HG03520 (cell line): ENCODE measurements around the gene PAX6.

ENCODE experiments used
- ATAC-seq: cut with Tn5 transposase; IDR thresholded peaks from one replicate; pipeline ENCODE4 v1.9.1; 2021; ENCODE audit warnings: mild to moderate bottlenecking, moderate library complexity; ENCODE audit not compliant: unreplicated experiment

Gene PAX6

DNA sequence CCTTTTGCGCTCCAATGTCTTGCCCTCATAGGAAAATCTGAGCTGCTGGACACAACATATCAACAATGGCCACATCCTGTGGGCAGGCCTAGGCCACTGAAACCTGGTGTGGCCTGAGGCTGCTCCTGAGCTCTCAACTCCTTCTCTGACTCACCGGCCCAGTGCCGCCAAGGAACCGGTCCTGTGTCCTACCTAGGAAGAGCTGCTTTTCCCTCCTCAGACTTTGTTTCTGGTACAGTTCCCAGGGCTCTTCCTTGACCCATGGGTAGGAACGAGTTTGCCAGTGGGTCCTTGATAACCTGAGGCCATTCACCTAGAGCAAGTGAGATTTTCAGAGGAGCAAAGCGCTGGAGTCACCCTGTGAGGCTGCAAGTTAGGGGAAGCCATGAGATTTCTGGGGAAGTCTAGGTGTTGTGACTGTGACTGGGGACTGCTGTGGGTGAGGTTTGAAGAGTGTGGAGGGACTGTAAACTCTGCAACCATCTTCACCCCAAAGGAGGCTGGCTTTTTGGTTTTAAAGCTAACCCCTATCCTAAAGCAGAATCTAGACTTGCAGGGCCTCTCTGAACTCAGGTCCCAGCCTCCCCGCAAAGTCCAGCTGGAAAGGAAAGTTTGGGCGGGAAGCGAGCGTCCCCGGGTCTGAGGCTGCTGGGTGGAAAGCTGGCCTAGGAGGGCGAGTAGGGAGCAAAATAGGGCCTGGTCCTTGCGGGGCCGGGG is 12.0 kb upstream of the PAX6 start:
- ATAC-seq: no peak

DNA sequence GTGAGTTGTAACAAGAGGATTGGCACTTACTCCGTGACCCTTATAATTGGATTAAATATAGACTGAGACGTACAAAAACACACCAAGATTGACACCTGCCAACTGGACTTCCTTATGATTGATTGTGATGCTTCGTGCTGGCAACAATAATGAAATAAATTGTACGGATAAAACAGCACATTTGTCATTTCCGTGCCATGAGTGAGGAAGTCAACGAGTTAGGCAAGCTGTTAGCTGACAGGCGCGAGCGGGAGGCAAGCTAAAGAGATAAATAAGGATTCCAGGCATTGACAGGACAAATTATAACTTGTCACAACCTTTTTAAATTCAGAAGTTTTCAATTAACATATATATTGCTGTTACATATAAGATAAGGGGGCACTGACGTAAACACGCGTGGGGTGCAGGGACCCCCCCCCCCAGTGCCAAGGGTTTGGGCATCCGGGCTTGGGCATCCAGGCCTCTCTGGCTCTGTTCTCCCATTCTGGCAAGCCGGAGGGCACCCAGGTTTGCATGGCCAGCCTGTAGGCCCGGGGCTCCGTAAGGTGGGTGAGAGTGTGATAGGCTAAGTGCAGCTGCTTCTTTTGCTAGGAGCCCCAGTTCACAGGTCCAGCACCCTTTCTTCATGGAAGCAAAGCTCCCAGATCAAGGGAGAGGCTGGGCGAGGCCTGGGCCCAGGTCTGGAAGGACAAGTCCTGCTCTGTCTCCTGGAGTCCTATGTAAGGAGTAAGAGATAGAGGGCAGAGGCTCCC is 11.2 kb upstream of the PAX6 start:
- no peak for ATAC-seq

DNA sequence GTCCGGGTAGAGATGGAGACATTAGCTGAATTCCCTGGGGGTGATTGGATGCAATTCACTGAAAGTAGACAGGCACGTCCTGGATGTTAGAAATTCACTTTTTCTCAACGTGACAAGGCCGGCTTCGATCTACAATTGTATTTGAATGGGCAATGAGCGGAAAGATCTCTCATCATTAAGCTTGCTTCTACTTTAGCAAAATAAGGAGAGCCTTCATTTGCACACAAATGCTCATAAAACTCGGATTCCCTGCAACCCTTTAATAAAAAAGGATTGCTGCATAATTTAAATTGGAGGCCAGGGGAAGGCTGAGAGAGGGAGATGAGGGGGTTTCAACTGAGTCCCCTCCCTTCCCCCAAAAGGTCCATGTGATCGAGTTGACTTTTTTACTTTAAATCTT is 10.6 kb upstream of the PAX6 start:
- no peak for ATAC-seq

DNA sequence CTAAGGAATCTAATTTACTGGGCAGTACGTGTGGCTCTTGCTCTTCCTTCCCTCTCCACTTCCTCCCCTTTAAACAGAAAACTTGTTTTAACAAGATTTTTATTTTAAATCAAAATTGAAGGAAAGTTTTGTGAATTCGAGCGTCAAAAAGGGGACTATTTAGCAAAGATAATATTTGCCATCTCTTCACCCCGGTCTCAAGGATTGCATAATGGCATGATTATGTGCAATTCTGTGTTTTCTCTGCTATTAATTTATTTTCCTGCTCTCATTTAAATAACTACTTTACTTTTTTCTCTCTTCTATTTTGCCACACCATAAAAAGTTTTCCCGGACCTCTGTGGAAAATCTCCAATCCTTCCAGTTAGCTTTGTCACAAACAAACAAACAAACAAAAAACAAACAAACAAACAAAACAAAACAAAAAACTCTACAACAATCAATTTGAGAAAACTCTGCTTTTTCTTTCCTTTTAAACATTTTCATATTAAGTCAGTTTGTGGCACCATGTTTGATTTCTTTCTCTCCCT is 10.2 kb upstream of the PAX6 start:
- no peak for ATAC-seq

DNA sequence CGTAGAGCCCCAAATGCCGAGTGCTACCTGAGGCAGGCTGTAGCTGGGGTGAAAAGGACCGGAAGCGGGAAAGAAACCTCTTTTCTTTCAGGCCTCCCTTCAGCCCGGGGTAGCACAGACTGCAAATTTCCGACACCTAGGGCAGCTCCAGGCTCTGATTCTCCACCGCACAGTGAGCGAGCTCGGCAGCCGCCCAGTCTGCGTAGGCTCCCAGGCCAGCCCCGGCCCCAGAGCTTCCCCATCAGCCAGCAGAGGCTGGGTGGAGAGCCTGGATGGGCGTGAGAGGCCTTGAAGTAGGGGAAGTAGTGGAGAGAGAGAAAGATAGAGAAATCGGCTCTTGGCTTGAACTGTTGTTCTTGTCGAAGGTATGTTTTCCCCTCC is 9.3 kb upstream of the PAX6 start:
- no peak for ATAC-seq

DNA sequence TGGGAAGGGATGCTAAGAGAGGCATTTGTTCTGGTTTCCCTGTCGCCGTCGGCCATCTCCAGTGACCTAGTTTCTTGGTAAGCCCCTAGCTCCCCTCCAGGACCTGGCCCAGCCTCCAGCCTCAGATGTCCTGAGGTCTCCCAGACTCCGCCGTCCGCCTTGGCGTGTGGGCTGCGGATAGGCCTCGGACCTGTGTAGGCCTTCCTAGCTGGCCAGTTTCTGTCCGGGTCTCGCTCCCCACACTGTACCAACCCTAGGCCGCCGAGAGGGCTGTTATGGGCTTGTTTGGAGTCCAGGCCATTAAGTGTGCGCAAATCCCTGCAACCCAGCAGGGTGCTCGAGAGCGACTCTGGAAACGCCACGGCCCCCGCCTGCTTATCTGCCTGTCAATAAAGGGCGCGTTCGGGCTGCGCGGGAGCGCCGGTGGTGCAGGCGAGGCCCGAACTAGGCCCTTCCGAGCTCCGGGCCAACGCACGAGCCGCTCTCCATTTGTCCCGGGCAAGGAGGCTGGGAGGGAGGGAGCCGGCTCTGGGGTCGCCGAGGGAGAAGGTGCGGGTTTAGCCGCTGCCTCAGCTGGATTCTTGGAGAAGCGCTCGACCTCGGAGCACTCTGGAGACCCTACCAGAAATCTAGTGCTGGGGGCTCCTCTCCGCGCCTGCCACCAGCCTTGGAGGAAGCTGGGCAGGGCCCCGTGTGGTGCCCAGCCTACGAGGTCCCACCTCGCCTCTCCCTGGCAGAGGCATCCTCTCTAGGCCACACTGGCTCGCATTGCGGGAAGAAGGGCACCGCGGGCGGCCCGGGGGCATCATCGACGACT is 8.7 kb upstream of the PAX6 start:
- no peak for ATAC-seq

DNA sequence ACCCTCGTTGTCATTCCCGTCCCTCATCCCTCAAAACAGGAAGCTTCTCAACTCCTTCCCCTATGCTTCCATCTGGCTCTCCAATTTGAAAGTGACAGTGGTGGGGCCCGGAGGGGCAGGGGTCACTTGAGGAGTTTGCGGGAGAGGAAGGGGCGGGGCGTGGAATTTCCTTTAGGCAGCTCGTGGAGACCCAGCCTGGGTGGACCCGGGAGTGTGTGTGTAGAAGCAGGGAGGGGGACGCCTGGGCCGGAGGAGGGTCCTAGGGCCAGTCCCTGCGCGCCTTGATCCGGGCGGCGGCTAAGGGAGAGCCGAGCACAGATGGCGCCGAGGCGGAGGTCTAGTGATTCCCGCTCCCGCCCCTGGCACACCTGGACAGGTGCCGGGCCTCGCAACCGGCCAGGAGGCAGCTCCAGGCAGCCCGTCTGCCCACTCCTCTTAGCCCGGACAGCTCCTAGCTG is 7.8 kb upstream of the PAX6 start:
- no peak for ATAC-seq

DNA sequence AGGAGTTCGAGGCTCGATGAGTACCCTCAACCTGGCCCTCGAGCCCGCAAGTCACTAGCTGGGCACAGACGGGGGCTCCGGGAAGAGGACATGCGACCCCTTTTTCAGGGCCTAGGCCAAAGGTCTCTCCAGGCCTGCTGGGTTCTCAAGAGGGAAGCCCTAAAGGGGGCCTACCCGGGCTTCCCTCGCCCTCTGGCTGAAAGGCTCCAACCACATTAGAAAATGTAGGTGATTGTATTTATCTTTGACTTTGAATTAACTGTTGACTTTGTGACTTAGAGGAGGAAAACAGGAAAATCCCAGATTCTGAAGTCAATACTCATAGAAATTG is 7.3 kb upstream of the PAX6 start:
- ATAC-seq: no peak

DNA sequence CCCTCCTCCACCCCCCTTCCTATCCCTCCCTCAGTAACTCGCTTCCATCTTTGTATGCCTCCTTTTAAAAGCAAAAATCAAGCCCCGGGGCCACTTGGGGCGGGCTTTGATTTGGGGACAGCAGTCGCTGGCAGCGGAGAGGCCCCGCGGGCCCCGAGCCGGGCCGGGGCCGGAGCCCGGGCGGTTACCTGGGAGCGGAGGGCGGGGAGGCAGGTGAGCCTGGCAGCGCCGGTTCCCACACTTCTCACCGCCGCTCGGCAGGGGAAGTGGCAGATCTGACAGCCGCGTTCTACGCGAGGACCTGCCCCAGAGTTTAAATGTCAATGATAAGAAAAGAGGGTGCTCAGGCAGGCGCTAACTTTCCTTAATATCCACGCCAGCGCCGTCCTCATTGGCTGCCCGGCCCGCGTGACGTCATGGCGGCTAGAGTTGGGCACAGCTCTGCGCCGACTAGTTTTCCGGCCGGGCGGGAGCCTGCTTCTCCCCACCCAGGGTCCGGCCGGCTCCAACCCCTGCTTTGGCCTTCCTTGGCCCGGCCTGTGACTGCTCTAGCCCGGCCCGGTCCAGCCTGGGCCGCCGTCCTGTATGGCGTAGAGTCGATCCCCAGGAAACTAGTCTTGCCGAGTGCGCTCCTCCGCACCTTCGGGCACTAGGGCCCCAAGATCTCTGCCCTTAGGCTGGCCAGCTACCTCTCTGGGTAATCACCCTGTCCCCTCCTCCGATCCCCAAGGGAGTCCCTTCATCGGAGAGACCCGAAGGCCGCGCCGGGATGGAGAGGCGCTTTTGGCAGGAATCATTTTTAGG is 6.7 kb upstream of the PAX6 start:
- ATAC-seq: no peak

DNA sequence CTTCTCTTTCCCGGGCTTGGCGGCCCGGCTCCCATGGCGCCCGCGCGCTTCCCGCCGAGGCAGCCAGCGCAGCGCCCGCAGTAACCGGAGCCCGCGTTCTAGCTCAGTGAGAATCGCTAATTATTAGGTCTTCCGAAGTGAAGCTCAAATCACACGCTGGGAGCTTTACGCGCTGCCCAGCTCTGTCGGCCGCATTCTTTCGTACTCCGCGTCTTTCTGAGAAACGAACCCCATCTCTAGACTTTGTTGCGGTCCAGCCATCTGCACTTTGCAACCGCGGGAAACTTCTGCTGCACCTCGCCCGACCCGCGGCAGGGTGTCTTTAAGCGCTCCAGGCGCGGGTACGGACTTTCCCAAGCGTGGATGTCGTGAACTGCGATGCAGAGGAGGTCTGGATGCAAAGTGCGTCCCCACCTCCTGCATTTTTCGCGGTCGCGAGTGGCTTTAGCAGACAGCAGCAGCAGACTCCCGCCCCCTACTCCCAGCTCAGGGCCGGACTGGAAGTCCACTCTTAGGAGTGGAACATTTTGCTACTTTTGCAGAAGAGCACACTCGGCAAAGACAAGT is 6.0 kb upstream of the PAX6 start:
- no peak for ATAC-seq

DNA sequence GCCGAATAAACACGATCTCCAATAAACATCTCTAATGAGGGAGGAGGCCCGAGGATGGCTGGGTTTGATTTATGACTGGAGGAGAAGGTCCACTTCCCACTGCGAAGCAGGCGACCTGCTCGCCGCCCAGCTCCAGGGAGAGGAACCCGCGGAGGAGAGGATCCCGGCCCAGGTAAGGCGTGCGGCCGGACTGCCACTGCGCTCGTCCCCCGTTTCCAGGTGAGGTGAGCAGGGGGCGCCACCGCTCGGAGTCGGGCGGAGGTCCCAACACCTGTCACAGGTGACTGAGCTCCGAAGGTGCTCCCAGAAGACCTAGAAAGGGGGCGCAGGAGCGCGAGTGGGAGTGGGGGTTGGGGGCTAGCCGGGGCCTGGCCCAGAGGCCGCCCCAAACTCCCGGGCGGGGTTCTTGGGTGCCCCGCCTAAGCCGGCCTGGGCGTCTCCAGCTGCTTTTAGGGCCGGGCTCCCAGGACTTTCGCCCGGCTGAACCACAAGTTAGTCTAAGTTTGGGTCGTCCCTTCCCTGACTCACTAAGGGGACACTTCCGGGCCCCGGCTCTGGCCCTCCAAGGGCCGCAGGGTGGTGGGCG is 5.4 kb upstream of the PAX6 start:
- ATAC-seq: no peak

DNA sequence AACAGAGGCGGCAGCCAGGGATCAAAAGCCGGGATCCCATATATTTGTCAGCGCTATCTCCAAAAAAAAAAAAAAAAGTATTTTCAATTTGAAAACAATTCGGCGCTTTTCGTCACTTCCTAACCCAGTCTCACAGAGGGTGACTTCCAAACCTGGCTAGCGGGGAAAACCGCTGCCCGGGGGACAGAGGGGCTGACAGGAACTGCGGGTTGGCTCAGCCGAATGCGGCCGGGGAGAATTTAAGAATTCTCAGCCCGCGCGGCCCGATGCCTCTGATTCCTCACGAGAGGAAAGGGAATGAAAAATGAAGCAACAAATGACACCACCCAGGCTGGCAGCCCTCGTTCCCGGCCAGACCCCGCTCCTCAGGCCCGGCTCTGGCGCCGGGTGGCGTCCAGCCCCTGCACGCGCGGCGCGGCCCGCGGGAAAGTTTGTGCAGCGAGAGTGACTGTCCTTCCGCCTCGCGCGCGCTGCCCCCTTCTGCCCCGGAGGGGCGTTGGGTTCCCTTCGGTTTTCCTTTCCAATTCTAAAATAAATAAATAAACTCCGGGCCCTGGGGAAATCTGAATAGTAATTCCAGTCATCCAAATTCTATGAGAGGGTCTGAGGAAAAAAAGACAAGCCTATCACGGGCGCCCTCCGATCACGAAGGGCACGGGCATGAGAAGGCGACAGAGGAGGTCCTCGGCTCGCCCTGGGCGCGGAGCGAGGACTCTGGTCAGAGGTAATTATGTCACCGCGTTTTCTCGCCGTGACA is 4.8 kb upstream of the PAX6 start:
- ATAC-seq: no peak

DNA sequence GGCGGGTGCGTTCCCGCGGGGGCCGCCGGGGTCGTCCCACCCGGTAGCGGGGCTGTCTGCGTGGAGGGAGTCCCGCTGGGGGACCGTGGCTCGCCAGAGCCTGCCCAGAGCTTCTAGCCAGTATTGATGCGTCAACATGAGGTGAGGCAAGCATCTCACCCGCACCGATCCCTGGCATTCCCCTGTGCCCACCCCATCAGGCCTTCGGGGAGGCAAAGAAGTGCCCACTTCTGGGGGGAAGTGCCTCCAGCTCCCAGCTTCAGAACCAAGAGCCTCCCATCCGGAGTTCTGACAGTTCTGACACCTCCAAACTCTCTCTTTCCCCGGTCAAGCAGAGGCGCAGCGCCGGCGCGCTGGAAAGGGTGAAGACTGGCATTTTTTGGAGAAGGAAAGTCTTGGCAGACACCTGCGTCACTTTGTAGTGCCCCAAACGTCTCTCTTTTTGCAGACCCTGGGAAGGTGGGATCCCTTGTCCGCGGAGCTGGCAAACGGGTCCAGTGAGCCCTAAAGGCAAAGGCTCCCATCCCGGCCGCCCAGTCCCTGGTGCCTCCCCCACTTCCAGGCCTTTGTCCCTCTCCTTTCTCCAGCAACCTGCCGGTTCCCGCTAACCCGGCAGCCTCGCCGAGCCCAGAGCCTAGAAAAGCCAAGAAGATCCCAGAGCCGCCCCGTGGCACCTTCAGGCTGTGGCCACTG is 3.2 kb upstream of the PAX6 start:
- ATAC-seq: no peak

DNA sequence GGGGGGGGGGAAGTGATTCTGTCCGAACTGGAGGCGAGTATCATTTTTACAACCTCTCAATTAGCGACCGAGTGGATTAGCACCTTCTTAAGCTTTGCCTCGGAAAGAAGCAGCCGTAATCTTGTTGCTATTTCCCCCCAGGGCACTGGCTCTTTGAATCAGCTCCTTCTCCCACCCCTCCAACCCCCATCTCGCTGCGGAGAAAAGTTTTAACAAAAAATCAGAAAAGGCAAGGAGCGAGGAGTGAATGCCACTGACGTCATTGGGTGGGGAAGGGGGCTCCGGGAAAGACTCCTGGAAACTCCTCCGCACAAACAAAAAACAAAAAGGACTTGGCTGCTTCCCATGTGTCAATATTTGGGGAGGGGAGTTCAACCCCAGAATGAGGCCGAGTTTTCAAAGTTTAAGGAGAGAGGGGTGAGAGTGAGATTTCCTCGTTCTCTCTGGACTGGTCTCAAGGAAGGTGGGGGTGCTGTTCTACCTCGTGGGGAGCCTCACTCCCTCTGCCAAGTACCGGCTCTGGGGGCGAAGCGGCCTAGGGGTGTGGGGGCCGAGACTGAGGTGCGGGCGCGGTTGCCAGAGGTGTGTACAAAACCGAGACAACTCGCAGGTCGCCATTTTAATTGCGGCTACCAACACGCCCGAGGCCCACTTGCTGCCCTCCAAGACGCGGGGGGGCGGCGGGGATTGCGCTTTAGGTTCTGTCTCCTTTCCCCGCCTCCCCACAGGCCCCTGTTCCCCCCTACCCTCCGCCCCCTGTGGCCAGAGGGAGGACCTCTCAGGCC is 2.5 kb upstream of the PAX6 start:
- ATAC-seq: no peak

DNA sequence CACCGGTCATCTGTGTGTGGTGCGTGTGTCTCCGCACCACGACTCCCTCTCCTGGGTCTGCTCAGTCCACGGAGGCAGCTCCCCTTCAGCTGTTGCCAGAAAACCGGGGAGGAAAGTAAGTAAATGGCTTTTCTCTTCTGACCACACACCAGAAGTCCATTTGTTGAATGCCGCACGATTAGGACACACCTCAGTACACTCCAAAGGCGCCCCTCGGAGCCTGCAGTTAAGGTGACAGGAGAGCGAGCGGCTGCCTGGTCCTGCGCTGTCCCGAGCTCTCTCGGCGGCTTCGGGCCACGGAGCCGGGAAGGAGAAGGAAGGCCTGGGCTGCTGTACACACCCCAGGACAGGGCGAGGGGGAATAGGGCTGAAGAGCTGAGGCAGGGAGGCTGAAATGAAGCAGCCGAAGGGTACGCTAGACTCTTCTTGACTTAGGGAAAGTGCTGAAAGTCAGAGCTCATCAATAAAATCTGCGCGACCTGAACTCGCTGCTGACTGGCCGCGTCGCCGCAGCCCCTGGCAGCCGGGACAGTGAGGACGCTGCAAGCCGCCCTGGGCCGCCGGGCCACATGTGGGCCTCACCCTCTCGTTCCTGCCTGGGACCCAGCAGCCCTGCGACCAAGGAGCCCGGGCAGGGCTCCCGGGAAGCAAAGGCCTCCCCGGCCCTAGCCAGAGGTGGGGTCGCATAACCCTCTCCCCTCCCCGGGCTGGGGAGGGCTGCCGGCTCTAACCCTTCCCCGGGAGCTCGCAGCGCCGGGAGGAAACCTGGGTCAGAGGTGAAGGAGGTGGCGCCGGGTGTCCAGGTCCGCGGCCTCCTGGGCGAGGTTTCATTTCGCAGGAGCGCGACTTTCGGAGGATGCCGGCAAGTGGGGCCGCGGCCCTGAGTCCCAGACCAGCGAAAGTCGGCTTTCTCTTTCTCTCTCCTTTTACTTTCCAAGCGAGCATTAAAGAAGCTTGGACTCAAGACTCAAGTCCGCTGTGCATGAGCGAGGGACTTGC is 1.6 kb upstream of the PAX6 start:
- ATAC-seq: no peak

DNA sequence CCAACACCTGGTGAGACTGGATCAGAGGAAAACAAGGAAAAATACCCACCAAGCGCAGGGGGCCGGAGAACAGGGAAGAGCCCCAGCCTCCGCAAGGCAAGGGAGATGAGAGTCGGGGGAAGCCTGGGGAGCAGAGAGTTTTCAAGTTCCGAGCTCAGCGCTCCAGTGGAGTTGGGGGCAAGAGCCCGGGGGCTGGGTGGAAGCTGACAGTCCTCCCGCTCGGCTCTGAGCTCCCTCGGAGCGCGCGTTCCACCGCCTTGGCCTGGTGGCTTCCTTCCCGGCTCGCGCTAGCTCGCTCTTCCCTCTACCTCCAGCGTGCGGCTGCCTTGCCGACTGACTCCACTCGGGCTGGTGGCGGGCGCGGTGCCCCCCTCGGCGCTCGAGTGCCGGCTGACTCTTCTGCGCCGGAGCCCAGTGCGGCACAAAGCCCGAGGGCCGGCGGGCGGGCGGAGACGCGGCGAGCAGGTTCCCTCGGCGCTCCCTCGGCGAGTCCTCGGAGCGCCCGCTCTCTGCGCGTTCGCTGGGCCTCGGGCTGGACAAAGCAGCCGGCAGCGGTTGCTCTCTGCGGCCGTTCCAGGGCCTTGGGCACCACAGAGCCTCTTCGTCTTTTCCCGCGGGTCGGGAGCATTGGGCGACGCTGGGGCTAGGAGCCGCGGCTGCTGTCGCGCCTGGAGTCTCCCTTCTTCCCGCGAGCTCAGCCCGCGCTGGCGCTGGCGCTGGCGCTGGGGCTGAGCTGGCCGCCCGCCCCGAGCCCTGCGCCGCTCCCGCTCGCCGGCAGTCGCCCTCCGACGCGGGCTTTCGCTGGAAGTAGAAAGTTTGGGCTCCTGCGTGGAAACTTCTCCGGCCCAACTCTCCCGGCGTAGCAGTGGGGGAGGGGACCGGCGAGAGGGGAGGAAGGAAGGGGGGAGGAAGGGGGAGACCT is 1.0 kb downstream of the PAX6 start:
- ATAC-seq: no peak
